GM18873 (cell line): ENCODE results near the gene CST4.
"Not testable (repeated sequence)": the region's sequence is repeated elsewhere in the genome, so short reads cannot be mapped to it uniquely, and the experiment has no call there.

Source experiments
- ATAC-seq: cut with Tn5 transposase; IDR thresholded peaks from one replicate; pipeline ENCODE4 v1.9.1; 2021; ENCODE audit warnings: mild to moderate bottlenecking, moderate library complexity, moderate number of reproducible peaks; ENCODE audit not compliant: unreplicated experiment, low FRiP score

Gene CST4

GRCh38 chr20:23646106-23646873 is 42.5 kb downstream of the CST4 start:
- no peak for ATAC-seq

- ATAC-seq: no peak
Observed at GRCh38 chr20:23645575-23645974, 43.3 kb downstream of the CST4 start.

- ATAC-seq: no peak
Observed at GRCh38 chr20:23644164-23644563, 44.7 kb downstream of the CST4 start.

- no peak for ATAC-seq
Observed at GRCh38 chr20:23643659-23644058, 45.2 kb downstream of the CST4 start.

- no peak for ATAC-seq
Observed at GRCh38 chr20:23641936-23642751, 46.7 kb downstream of the CST4 start.

- ATAC-seq: no peak
Observed at GRCh38 chr20:23640671-23641667, 47.9 kb downstream of the CST4 start.

- no peak for ATAC-seq
Observed at GRCh38 chr20:23640018-23640601, 48.7 kb downstream of the CST4 start.

- no peak for ATAC-seq
Observed at GRCh38 chr20:23639490-23639958, 49.3 kb downstream of the CST4 start.

- ATAC-seq: no peak
Observed at GRCh38 chr20:23638309-23638708, 50.5 kb downstream of the CST4 start.

GRCh38 chr20:23637282-23638221 is 51.3 kb downstream of the CST4 start, which contains the start of gene CST3:
Gene CST3 (minus strand): TSS chr20:23637955. CDS start chr20:23637862, 93 bp downstream.
- no peak for ATAC-seq

- no peak for ATAC-seq
Observed at GRCh38 chr20:23636908-23637281, 51.9 kb downstream of the CST4 start.

GRCh38 chr20:23636182-23636907 is 52.5 kb downstream of the CST4 start:
- ATAC-seq: no peak

- not testable (repeated sequence) for ATAC-seq
Observed at GRCh38 chr20:23635768-23636090, 53.1 kb downstream of the CST4 start.
